GM15510 (cell line): Measurements from ENCODE around the gene LBX1.

Experiments used
- POLR2A ChIP-seq: IDR thresholded peaks from 3 replicates; pipeline ENCODE4 v1.6.1; 2011; ENCODE audit warnings: borderline replicate concordance; ENCODE audit not compliant: insufficient read length; ENCODE audit errors: extremely low read depth

LBX1 gene

GRCh38 chr10:101224060-101224909 is 5.0 kb downstream of the LBX1 start:
- no peak for TF ChIP-seq POLR2A

DNA sequence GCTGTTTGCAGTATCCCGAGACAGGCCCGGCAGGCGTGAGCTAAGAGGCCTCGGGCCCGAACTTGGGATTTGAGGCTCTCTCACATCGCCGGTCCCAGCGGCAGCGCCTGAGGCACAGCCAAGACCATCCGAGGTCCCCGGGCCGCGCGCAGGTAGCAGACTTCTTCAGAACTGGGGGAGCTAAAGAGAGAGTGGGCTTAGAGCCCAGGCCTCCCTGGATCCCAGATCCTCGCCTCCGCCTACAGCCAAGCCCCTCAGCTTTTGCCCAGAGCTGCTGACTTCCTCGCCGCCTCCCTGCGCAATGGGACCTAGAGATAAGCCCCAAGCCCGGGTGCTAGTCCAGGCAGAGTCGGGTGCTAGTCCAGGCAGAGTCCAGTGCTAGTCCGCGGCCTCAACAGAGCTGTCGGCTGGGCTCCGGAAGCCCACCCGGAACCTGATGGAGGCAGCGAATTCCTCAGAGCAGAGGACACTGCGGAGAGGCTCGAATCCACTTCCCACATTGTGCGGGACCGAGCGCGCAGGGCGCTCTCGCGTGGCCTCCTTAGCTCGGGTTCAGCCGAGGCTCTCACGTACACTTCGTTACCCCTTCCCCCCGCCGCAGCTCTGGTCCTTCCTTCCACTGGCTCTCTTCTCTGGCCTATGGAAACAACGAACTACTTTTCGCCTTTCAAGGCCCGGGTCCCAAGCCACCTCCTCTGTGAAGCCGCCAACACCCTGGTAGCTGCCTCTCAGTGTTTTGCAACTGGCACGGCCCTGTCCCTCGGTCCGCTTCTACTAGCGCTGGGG is 5.8 kb downstream of the LBX1 start:
- no peak for TF ChIP-seq POLR2A

GRCh38 chr10:101222683-101223273 is 6.5 kb downstream of the LBX1 start:
- TF ChIP-seq POLR2A = no peak

- TF ChIP-seq POLR2A = no peak
Measured at GRCh38 chr10:101221963-101222531, 7.2 kb downstream of the LBX1 start.

GRCh38 chr10:101221549-101221948 is 7.7 kb downstream of the LBX1 start:
- no peak for TF ChIP-seq POLR2A

DNA sequence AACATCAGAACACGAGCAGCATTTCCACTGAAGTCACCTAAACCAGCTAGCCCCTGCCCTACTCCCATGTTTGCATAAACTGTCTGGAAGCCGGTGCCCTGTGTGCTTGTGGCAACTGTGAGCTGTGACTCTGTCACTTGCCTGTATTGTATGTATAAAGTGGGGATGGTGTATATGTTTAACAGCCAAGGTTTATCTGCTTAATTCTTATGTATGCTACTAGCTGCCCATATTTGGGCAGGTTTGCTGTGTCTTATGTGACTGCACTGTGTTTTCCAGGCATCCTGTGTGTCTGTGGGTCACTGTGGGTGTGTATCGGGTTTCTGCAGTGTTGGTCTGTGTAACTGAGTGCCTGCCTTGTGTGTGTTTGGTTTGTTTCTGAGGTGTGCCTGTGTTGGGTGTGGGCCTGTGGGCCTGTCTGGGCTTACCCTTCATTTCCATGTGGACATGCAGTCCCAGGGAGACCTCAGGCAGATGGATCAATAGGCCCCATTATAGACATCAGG is 9.3 kb downstream of the LBX1 start:
- TF ChIP-seq POLR2A = no peak

DNA sequence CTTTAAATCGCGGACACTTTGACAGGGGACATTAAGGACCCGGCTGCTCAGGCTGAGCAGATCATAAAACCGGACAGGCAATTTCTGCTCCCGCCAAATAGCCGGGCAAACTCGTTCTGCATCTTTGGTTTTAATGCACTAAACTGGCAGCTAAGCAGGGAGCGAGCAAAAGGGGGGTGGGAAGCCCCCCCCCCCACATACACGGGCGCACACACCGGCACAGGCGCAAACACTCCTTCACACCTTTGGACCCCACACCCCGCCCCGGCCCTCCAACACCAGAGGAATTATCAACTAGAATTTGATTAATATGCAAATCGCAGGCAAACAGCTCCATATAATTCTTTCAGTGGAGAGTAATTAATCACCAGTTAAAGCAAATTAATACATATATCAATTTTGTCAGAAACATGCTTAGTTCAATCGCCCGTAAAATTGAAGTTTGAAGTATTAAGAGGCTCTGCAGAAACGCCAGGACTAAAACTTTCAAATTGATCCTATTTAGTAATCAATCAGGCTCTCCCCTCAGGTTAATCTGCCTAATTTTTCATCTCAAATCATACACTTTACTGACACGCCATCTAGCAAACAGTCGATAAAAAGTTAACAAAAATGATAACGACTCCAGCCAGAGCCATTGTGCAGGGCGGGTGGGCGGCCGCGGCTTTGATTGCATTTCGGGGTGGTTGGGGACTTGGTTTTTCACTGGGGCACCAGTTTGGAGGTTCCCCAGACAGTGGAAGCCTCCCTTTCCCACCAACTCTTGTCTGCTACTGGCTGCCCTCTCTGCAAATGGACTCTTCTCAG is 9.9 kb downstream of the LBX1 start:
- no peak for TF ChIP-seq POLR2A

DNA sequence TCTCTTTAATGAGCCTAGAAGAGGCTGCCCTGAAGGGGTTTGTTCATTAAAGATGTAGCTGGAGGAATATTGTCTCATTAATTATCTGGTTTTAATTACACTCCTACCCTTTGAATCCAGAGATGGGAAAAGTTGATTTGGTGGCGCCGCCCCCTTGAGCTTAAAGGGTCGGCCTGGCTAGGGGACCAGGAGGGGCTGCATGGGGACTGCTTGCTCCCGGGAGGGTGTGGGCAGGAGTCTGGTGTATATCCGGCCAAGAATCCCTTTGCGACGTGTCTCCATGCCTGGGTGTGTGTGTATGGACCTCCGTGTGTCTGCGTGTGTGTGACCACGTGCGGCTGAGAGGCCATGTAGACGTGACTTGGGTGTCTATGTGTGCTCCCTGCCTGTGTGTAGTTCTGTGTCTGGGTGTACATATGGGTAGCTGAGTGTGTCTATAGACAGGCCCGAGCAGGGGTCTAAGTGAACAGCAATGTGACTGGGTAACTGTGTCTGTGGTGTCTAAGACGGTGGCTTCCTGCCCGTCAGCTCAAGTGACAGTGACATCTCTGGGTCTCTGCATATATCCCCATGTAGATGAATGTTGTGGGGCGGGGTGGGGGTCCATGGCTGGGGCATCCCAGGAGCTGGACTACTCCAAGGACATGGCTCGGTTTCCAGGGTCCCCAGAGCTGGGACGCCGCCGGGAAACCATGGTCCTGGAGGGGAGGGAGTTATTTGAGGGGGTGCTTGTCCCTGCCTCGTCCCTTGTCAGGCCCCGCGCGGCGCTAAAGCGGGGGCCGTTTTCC is 10.7 kb downstream of the LBX1 start:
- no peak for TF ChIP-seq POLR2A

DNA sequence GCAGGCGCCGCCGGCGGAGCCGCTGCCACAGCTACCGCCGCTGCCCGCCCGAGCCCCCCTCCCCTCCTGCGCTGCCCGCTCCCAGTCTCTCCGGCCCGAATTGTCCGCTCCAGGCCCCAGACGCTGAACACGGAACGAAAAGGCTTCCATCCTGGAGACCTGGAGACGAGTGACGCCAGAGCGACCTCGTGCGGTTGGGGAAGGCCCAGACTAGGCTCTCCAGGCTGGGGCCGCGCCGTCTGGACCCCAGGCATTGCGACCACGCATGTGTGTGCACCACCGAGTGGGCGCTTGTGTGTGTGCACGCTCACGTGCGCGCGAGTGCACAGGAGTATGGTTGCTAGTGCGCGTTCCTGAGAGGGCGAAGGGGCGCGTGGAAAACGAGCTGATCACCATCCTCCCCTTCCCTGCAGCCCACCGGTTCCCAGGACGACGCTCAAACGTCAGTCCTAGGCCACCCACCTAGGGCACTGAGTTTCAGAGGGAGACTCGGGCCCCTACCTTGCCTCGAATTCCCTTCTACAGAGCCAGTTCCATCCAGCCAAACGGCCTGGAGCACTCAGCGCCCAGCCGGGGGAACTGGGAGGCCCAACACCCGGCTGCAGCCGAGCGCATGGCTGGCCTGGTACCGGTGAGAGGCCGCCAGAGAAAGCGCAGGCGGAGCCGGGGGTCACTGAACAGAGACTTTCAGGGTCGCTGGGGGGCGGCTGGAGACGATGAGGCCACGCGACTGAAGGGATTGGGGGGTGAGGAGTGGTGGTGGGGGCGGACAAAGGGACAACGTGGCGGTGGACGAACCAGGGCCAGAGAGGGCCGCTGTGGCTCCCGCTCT is 11.6 kb downstream of the LBX1 start:
- TF ChIP-seq POLR2A = no peak

DNA sequence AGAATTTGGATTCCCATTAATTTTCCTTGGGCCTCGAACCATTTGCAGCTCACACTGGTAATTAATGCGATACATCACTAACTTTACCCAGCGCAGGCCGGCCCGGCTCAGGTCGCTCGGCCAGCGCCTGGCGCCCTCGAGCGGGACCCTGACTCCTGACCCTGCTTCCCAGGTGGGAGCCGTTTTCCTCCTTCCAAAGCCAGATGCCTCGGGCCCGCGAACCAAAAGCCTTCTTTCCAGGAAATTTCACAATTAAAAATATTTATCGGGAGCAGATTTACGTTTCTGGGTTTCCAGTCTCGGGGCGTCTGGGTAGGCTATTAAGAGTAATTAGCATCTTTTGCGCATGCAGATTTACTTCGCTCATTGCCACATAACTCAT is 12.2 kb downstream of the LBX1 start:
- no peak for TF ChIP-seq POLR2A

DNA sequence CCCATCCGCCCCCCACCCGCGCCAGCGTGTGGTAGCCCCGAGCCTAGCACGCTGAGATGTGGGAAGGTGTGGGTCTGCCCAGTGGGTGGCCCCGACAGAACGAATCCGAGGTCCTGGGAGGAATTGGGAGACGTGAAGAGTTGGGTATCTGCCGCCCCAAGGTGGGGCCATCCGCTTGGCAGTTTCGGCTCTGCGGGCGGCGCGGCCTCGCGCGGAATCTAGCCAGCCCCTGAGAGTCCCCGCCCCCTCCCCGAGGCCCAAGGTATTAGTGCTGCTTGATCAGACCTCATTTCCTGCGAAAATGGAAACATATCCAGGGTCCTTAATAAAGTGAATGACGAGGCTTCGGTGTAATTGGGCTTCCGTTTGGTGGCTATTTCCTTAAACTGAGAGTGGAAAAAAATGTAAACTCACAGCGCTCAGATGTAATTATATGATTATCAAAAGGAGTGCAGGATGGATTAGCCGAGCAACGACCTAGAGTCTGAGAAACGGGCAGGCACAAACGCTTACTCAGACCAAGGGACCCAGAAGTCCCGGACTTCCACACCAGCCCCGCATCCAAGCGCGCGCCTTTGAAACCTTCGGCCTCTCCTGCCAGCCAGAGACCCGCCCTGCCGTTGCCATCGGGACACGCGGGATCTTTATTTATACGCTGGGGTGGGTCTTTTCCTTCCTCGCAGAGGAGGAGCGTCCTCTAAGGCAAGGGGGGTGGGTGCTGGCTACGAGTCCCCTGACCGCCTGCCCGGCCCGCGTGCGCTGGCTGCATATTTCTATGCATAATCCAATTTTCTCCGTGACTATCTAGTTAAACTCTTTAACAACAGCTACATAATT is 12.8 kb downstream of the LBX1 start:
- no peak for TF ChIP-seq POLR2A
